AG04449 (cell line): ENCODE data around the gene WNT11.

ENCODE experiments used
- CTCF ChIA-PET: fragments of 350-600 bp; formaldehyde crosslinking; extraction: SDS; loops from one replicate; lab custom pipeline; 2021; ENCODE audit warnings: antibody characterized with exemption; lab: Yijun Ruan, JAX
- POLR2A ChIA-PET: fragments of 400-600, 350-600 bp; formaldehyde crosslinking; extraction: SDS; loops from one replicate; lab custom pipeline; 2020; ENCODE audit warnings: antibody characterized with exemption, inconsistent platforms; lab: Yijun Ruan, JAX
- DNase-seq: peaks from one replicate; pipeline ENCODE4 v3.0.0-alpha.2; 2010; ENCODE audit warnings: low read depth, low spot score
- H3K4me3 ChIP-seq: 2 replicates; pipeline ENCODE4 v1.5.1; 2011; ENCODE audit warnings: low read depth, mild to moderate bottlenecking, control low read depth, low read length
- CTCF ChIP-seq: IDR thresholded peaks from one replicate; pipeline ENCODE4 v1.5.1; 2011; ENCODE audit warnings: mild to moderate bottlenecking, moderate library complexity, low read length, control low read depth, inconsistent platforms; ENCODE audit not compliant: insufficient read depth; ENCODE audit errors: missing control alignments

WNT11 gene

GRCh38 chr11:76150141-76150540, 56.2 kb downstream of the WNT11 start:
- DNase-seq = no peak
- no peak for TF ChIP-seq CTCF
- ChIA-PET CTCF (interaction anchor here (0.7 to 7.5 kb wide), 8 partner anchors 10 to 269 kb away, joined by 3 to 157 read pairs (median 3); no protein-coding TSS in a partner anchor), POLR2A (no interaction called here)
- no peak overlapping the region for H3K4me3 ChIP-seq

- DNase-seq = no peak
- no peak for TF ChIP-seq CTCF
- ChIA-PET CTCF (interaction anchor here (0.7 to 7.5 kb wide), 10 partner anchors 9 to 269 kb away, joined by 3 to 157 read pairs (median 3); no protein-coding TSS in a partner anchor), POLR2A (no interaction called here)
- H3K4me3 ChIP-seq = no peak overlapping the region
Measured at GRCh38 chr11:76149713-76150112, 56.6 kb downstream of the WNT11 start.

- no peak for DNase-seq
- POLR2A ChIA-PET = no interaction called here
- CTCF ChIA-PET = interaction anchor here (0.7 to 7.5 kb wide), 6 partner anchors 14 to 268 kb away, joined by 3 to 157 read pairs (median 3); no protein-coding TSS in a partner anchor
- no peak overlapping the region for H3K4me3 ChIP-seq
- TF ChIP-seq CTCF = no peak
Measured at GRCh38 chr11:76148941-76149613, 57.2 kb downstream of the WNT11 start.

GRCh38 chr11:76148231-76148630, 58.1 kb downstream of the WNT11 start:
- no peak overlapping the region for H3K4me3 ChIP-seq
- no peak for DNase-seq
- POLR2A ChIA-PET = no interaction called here
- CTCF ChIA-PET = interaction anchor here (7.5 kb wide), 1 partner anchor 250 kb away, joined by 157 read pairs; no protein-coding TSS in a partner anchor
- no peak for TF ChIP-seq CTCF

GRCh38 chr11:76147106-76147740, 59.1 kb downstream of the WNT11 start:
- no peak overlapping the region for H3K4me3 ChIP-seq
- no peak for DNase-seq
- POLR2A ChIA-PET = interaction anchor here (0.6 kb wide), 1 partner anchor 260 kb away, joined by 5 read pairs; no protein-coding TSS in a partner anchor
- no peak for TF ChIP-seq CTCF
- CTCF ChIA-PET = interaction anchor here (0.7 to 7.5 kb wide), 9 partner anchors 8 to 448 kb away, joined by 3 to 157 read pairs (median 3); no protein-coding TSS in a partner anchor

- no peak for TF ChIP-seq CTCF
- DNase-seq = no peak
- POLR2A ChIA-PET = no interaction called here
Measured at GRCh38 chr11:76143274-76143673, 63.0 kb downstream of the WNT11 start.

More at GRCh38 chr11:76143274-76143673, 63.0 kb downstream of the WNT11 start:
- CTCF ChIA-PET = interaction anchor here (1.1 to 6.3 kb wide), 4 partner anchors 10 to 246 kb away, joined by 3 to 55 read pairs (median 4); no protein-coding TSS in a partner anchor
- H3K4me3 ChIP-seq = no peak overlapping the region
